Measurements from ENCODE around the gene UNK. TPM values are rescaled to one million over a fixed set of nuclear protein-coding genes. Genes with fewer than 3 reads are reported as not detected.
A peak's percentile ranks its signal among the peaks of the same experiment; 100 is the strongest.

Gene UNK
- total and polyA plus RNA-seq, 2 of the 13 experiments (the other 11 are each of a cell fraction or from before 2014, with no cell fraction given), result 31.6 to 33.0 TPM

GRCh38 chr17:75738218-75738802, 46.3 kb upstream of the UNK start (continued):
- TF ChIP-seq NR2F1 (CRISPR knock-in tag; IDR thresholded peaks at IDR 0.05) (peak; percentile 95 to 96), MXD3 (CRISPR knock-in tag; IDR thresholded peaks at IDR 0.05) (no peak), ARID5B (CRISPR knock-in tag; IDR thresholded peaks at IDR 0.05) (peak; percentile 76), POLR2AphosphoS2 (IDR thresholded peaks at IDR 0.05; ENCODE audit: low read depth, low read length) (no peak), MED8 (CRISPR knock-in tag; IDR thresholded peaks at IDR 0.05; ENCODE audit: insufficient replicate concordance) (no peak), ZNF816 (CRISPR knock-in tag; IDR thresholded peaks at IDR 0.05; ENCODE audit: borderline replicate concordance) (no peak), ZFP91 (CRISPR knock-in tag; IDR thresholded peaks at IDR 0.05; ENCODE audit: borderline replicate concordance) (peak; percentile 55; the same call in 1 of the 2 replicates), NFE2L1 (CRISPR knock-in tag; IDR thresholded peaks at IDR 0.05; ENCODE audit: borderline replicate concordance) (no peak), BHLHE40 (IDR thresholded peaks at IDR 0.05; ENCODE audit: low read length) (peak; percentile 72), ZMYM3 (CRISPR knock-in tag; IDR thresholded peaks at IDR 0.05) (peak; percentile 51; the same call in 1 of the 2 replicates), ZNF781 (CRISPR knock-in tag; IDR thresholded peaks at IDR 0.05; ENCODE audit: borderline replicate concordance, not compliant biosample characterization) (peak; percentile 36), FOXK1 (CRISPR knock-in tag; IDR thresholded peaks at IDR 0.05; ENCODE audit: borderline replicate concordance, low read depth) (peak; percentile 30; the same call in 1 of the 2 replicates), KDM5B (CRISPR knock-in tag; IDR thresholded peaks at IDR 0.05; ENCODE audit: borderline replicate concordance) (peak; percentile 58; the same call in 1 of the 2 replicates), GTF3A (CRISPR knock-in tag; conservative IDR thresholded peaks at IDR 0.05) (no peak), NFRKB (IDR thresholded peaks at IDR 0.05) (no peak), PHF8 (CRISPR knock-in tag; IDR thresholded peaks at IDR 0.05) (no peak), SRSF1 (optimal IDR thresholded peaks at IDR 0.05; ENCODE audit: low read depth, low read length) (no peak), MTA1 (CRISPR knock-in tag; IDR thresholded peaks at IDR 0.05; ENCODE audit: borderline replicate concordance) (peak; percentile 51; the same call in 1 of the 2 replicates)
- TF ChIP-seq, protein P1, sequence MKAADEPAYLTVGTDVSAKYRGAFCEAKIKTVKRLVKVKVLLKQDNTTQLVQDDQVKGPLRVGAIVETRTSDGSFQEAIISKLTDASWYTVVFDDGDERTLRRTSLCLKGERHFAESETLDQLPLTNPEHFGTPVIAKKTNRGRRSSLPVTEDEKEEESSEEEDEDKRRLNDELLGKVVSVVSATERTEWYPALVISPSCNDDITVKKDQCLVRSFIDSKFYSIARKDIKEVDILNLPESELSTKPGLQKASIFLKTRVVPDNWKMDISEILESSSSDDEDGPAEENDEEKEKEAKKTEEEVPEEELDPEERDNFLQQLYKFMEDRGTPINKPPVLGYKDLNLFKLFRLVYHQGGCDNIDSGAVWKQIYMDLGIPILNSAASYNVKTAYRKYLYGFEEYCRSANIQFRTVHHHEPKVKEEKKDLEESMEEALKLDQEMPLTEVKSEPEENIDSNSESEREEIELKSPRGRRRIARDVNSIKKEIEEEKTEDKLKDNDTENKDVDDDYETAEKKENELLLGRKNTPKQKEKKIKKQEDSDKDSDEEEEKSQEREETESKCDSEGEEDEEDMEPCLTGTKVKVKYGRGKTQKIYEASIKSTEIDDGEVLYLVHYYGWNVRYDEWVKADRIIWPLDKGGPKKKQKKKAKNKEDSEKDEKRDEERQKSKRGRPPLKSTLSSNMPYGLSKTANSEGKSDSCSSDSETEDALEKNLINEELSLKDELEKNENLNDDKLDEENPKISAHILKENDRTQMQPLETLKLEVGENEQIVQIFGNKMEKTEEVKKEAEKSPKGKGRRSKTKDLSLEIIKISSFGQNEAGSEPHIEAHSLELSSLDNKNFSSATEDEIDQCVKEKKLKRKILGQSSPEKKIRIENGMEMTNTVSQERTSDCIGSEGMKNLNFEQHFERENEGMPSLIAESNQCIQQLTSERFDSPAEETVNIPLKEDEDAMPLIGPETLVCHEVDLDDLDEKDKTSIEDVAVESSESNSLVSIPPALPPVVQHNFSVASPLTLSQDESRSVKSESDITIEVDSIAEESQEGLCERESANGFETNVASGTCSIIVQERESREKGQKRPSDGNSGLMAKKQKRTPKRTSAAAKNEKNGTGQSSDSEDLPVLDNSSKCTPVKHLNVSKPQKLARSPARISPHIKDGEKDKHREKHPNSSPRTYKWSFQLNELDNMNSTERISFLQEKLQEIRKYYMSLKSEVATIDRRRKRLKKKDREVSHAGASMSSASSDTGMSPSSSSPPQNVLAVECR (CRISPR knock-in tag; IDR thresholded peaks at IDR 0.05; ENCODE audit: borderline replicate concordance), result peak; percentile 54; the same call in 1 of the 2 replicates

Data from HepG2 (cell line).